ENCODE data around the gene IGBP1. TPM values are rescaled to one million over a fixed set of nuclear protein-coding genes. Genes with fewer than 3 reads are reported as not detected.
A peak's percentile ranks its signal among the peaks of the same experiment; 100 is the strongest.
"Not testable (repeated sequence)": the region's sequence is repeated elsewhere in the genome, so short reads cannot be mapped to it uniquely, and the experiment has no call there.

Gene IGBP1
- 100 to 1,000 TPM in 3 of 4 donors, 10 to 100 TPM in 1; 98.6 to 109 (median 104) TPM for polyA plus RNA-seq (ENCODE audit: insufficient read length in 4 of 4)

DNA sequence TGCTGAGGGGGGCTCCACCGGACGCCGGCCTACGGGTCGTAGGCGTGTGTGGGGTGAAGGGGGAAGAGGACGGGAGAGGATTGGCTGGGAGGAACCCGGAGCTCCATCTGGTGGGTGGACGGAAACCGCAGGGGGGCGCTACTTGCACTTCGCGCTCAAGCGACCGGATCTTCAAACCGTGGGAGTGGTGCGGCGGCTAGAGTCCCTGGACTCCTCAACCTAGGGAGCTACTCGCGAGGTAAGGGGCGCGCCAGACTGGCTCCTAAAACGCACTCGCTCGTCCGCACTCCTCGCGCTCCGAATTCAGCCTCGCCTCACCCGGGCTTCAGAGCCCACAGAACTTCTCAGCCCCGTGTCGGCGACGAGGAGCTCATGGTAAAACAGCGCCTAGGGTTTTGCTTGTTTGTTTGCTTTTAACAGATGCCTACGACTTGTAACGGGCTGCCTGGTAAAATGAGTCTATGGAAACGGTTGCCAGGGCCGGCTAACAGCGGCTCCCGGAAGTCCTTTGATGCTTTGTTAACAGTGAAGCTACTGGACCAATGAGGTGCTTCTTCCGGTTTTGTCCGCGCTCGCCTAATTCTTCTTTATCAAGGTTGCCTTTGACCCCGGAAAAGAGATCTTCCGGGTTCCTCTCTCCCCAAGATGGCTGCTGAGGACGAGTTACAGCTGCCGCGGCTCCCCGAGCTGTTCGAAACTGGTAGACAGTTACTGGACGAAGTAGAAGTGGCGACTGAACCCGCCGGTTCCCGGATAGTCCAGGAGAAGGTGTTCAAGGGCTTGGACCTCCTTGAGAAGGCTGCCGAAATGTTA is at the start of gene IGBP1:
IGBP1 (plus strand) TSS at position 145 of the 813 bp plus-strand sequence; CDS start at position 646, 501 bp downstream.
- peak; percentile 50 to 78 (median 68) for DNase-seq (ENCODE audit: low read depth in 4 of 4, low spot score in 3 of 4)

DNA sequence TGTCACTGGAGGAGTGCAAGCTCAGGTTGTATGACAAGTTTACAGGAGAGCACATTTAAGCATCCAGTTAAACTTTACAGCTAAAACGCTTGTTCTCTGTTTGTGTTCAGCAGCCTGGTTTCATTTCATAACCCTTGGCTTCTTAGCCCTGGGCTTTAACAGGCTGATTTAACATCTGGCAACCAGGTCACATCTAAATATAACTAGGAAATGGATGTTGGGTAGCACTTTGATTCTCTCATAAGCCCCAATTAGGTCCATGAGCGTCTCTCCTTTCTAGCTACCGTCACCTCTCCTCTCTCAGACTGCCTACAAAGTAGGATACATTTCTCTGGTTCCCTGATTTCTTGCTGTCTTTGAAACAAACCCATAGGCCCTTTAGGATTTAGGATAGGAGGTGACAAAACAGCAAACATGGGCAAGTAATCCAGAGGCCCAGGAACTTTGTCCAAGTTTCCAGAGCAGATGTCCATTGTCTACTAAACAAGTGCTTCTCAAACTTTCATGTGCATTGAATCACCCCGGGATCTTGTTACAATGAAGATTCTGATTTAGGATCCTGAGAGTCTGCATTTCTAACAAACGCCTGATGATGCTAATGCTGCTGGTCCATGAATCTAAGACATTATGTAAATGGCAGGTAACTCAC is 48.5 kb upstream of the IGBP1 start:
- DNase-seq (ENCODE audit: low read depth in 4 of 4, low spot score in 3 of 4), result no peak

- no peak for DNase-seq (ENCODE audit: low read depth in 4 of 4, low spot score in 3 of 4)
These were observed 45.2 kb upstream of the IGBP1 start for GRCh38 chrX:70087857-70088630.

DNA sequence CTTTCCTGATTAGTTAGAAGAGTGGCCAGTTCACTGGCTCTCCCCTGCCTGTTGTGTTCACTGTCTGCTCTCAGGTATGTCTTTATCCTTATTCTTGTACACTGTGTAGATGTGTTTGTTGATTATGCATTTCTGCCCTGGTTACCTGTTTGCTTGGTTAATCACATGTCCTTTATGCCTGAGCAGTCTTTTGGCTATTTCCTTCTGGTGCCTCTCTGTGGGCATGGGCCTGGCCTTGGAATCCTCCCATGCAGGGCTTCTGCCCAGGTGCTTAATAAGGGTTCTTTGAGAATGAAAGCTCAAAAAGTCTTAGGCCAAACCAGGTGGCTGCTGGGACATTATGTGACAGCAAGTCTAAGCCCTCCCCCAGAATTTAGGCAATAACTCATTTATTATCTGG is 44.5 kb upstream of the IGBP1 start:
- no peak for DNase-seq (ENCODE audit: low read depth in 4 of 4, low spot score in 3 of 4)

GRCh38 chrX:70089604-70090297 is 43.5 kb upstream of the IGBP1 start:
- DNase-seq (ENCODE audit: low read depth in 4 of 4, low spot score in 3 of 4), result no peak

DNA sequence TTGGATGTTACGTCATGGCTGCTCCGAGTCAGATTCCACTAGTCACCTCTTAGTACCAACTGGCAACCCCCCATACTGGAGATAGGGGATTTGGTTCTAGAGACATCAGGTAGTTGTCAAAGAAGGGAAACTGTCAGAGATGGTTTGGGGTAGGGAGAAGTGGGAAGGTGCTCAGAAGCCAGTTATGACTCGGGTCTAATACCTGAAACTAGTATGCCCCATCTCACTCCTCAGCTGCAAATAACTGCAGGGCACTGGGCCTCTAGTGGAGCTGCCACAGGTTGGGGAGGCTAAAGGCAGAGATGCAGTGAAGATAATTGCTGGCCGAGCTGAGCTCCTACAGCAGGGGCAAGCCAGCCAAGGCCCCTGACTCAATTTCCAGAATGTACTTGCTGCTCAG is 41.0 kb upstream of the IGBP1 start:
- no peak for DNase-seq (ENCODE audit: low read depth in 4 of 4, low spot score in 3 of 4)

DNA sequence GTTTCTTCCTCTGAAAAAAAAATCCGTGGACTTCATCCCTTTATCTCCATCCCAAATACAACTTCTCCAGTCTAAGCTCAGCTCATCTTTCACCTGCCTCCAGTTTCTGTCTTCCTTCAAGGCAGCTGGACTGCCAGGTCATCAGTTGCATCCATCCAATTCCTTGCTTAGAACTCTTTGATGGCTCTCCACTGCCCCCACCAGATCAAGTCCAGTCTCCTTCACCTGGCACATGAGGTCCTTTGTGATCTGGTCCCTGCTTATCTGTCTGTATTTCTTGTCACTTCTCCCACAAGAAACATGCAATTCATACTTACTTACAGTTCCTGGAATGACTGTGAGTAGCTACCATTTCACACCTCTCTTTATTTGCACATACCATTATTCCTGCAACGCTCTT is 37.2 kb upstream of the IGBP1 start:
- DNase-seq (ENCODE audit: low read depth in 4 of 4, low spot score in 3 of 4), result no peak

- no peak for DNase-seq (ENCODE audit: low read depth in 4 of 4, low spot score in 3 of 4)
These were observed 28.0 kb upstream of the IGBP1 start for GRCh38 chrX:70105229-70105628.

DNA sequence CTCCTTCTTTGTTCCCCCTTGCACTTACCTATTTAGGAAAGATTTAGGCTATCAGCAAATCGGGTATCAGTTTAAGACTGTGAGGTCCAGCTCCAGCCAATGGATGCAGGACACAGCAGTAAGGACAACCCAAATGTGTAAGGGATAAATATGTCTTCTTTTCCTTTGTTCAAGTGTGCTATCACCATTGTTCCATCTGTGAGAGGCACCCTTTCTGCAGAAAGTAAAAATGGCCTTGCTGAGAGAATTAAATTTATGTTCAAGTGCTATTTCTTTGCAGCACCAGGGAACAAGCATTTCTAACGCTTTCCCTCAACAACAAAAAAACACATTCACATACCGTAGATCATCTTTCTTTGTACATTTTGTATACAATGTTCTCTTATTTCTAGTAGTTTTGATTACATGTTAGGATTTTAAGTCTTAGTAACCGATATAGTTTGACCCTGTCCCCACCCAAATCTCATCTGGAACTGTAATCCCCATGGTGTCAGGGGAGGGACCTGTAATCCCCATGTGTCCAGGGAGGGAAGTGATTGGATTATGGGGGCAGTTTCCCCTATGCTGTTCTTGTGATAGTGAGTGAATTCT is 21.7 kb upstream of the IGBP1 start:
- not testable (repeated sequence) for DNase-seq (ENCODE audit: low read depth in 4 of 4, low spot score in 3 of 4)

- no peak for DNase-seq (ENCODE audit: low read depth in 4 of 4, low spot score in 3 of 4)
These were observed 15.5 kb upstream of the IGBP1 start for GRCh38 chrX:70117738-70118137.

- not testable (repeated sequence) for DNase-seq (ENCODE audit: low read depth in 4 of 4, low spot score in 3 of 4)
These were observed 10.2 kb upstream of the IGBP1 start for GRCh38 chrX:70123014-70123413.

DNA sequence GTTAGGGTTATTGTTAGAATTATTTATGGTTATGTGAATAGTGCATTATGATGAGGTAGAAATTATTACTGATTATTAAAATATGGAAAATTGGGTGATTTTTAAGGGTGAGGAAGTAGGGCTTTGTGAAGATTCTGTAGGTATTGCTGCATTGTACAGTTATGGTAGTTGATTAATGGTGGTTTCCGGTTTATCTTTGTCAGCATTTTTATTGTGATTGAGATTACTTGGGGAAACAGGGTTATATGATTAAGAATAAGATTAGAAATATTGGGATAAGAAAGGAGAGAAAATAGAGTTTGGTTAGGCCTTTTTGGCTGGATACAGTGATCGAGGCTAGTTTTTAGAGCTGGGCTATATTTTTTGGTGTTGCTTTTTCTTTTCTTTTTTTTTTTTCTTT is 8.6 kb upstream of the IGBP1 start:
- no peak for DNase-seq (ENCODE audit: low read depth in 4 of 4, low spot score in 3 of 4)

DNA sequence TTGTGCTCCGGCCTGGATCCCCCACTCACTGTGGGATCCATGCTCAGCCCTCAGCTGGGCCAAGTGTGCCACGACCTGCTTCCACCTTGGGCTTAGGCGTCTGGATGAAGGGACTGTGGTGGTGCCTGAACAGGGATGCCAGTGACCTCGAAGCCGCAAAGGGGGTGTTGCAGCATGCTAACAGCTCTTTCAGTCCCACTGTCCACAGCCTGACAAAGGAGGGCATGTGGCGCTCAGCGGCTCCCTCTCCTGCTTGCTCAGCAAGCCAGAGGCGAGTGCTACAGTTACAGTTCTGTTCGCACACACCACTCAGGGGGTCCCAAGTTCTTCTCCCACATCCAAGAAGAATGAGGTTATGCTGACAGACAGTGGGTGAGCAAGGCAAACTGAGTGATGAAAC is 5.2 kb upstream of the IGBP1 start:
- DNase-seq (ENCODE audit: low read depth in 4 of 4, low spot score in 3 of 4), result no peak

- no peak for DNase-seq (ENCODE audit: low read depth in 4 of 4, low spot score in 3 of 4)
These were observed 3.4 kb upstream of the IGBP1 start for GRCh38 chrX:70129816-70130215.

- DNase-seq (ENCODE audit: low read depth in 4 of 4, low spot score in 3 of 4), result no peak
These were observed 1.0 kb upstream of the IGBP1 start for GRCh38 chrX:70132224-70132623.

- no peak for DNase-seq (ENCODE audit: low read depth in 4 of 4, low spot score in 3 of 4)
These were observed 357 bp upstream of the IGBP1 start for GRCh38 chrX:70132877-70133302.

- no peak for DNase-seq (ENCODE audit: low read depth in 4 of 4, low spot score in 3 of 4)
These were observed 850 bp downstream of the IGBP1 start for GRCh38 chrX:70134116-70134477.

GRCh38 chrX:70138622-70139021 is 5.4 kb downstream of the IGBP1 start:
- DNase-seq (ENCODE audit: low read depth in 4 of 4, low spot score in 3 of 4), result no peak

GRCh38 chrX:70139736-70140135 is 6.5 kb downstream of the IGBP1 start:
- no peak for DNase-seq (ENCODE audit: low read depth in 4 of 4, low spot score in 3 of 4)

- DNase-seq (ENCODE audit: low read depth in 4 of 4, low spot score in 3 of 4), result no peak
These were observed 8.1 kb downstream of the IGBP1 start for GRCh38 chrX:70141373-70141772.

Data from right renal pelvis (tissue), 4 donors.